Natural killer cell (primary cell): Measurements from ENCODE around the gene G2E3. TPM values are rescaled to one million over a fixed set of nuclear protein-coding genes. Genes with fewer than 3 reads are reported as not detected.

Source experiments
- ATAC-seq, 3 donors: fragments of 150-1000 bp in 2 of 3; fragments of 200-7000 bp in 1 of 3; cut with Tn5 transposase; 1 replicate in 1 of 3; 2 replicates in 2 of 3; pipeline ENCODE4 v1.10.0; 2021; ENCODE audit warnings: mild to moderate bottlenecking in 2 of 3, moderate library complexity in 2 of 3
- DNase-seq, 2 donors: peaks; one replicate each; pipeline versions ENCODE4 v3.0.0 to v3.0.0-alpha.2; 2013 to 2021; ENCODE audit warnings: mixed read lengths in 1 of 2
- H3K27ac ChIP-seq: one replicate; pipeline ENCODE4 v1.5.1; 2013; ENCODE audit warnings: mild to moderate bottlenecking, low read length
- H3K27me3 ChIP-seq: one replicate; pipeline ENCODE4 v1.6.1; 2013; ENCODE audit warnings: low read length; ENCODE audit not compliant: control insufficient read depth, insufficient read depth
- H3K36me3 ChIP-seq: one replicate; pipeline ENCODE4 v1.6.1; 2013; ENCODE audit warnings: low read length; ENCODE audit not compliant: control insufficient read depth, insufficient read depth
- H3K4me1 ChIP-seq: one replicate; pipeline ENCODE4 v1.6.1; 2013; ENCODE audit warnings: low read length; ENCODE audit not compliant: control insufficient read depth, insufficient read depth
- H3K4me3 ChIP-seq: one replicate; pipeline ENCODE4 v1.5.1; 2013; ENCODE audit warnings: low read length
- H3K9me3 ChIP-seq: one replicate; pipeline ENCODE4 v1.6.1; 2013; ENCODE audit warnings: low read length; ENCODE audit not compliant: control insufficient read depth, insufficient read depth
- H3K27ac Mint-ChIP-seq, 2 donors: one replicate each; pipeline ENCODE4 v1.8.0; 2022; ENCODE audit warnings: mild to moderate bottlenecking in 2 of 2, mixed read lengths in 2 of 2, moderate library complexity in 1 of 2
- H3K27me3 Mint-ChIP-seq, 2 donors: one replicate each; pipeline ENCODE4 v1.8.0; 2022; ENCODE audit warnings: low read depth in 2 of 2, mixed read lengths in 2 of 2
- H3K36me3 Mint-ChIP-seq: one replicate; pipeline ENCODE4 v1.8.0; 2022; ENCODE audit warnings: mixed read lengths
- H3K4me1 Mint-ChIP-seq, 2 donors: one replicate each; pipeline ENCODE4 v1.8.0; 2022; ENCODE audit warnings: mixed read lengths in 2 of 2
- H3K4me3 Mint-ChIP-seq: one replicate; pipeline ENCODE4 v1.8.0; 2022; ENCODE audit warnings: mild to moderate bottlenecking, moderate library complexity, mixed read lengths
- H3K9me3 Mint-ChIP-seq, 2 donors: one replicate each; pipeline ENCODE4 v1.8.0; 2022; ENCODE audit warnings: mixed read lengths in 2 of 2
- WGBS: methylation state at CpG from one replicate; pipeline ENCODE4 v1.1.7; 2013; ENCODE audit warnings: missing lambda C conversion rate; ENCODE audit not compliant: insufficient coverage; 5-methylcytosine and 5-hydroxymethylcytosine counted together
- intact Hi-C: fragments of 100-400 bp; cut with micrococcal nuclease; formaldehyde crosslinking; loops from one replicate; pipeline ENCODE4 v1.14.2; 2022
- total RNA-seq, 4 donors: library from RNA; stranded (reverse); fragments of 120-200 nt in 1 of 4; gene quantifications; one replicate each; pipeline versions ENCODE4 v1.2.3 to v1.2.4, GENCODE V29; 2013 to 2022
- TF ChIP-seq, protein P1 (sequence below): fragments of 200-600 bp; IDR thresholded peaks from one replicate; pipeline ENCODE4 v1.8.0; 2022; ENCODE audit warnings: antibody characterized with exemption

The G2E3 gene
- total RNA-seq, 3 donors from 2014 or later (not counting 1 experiment from before 2014, with no cell fraction given): 28.7 to 47.1 (median 33.4) TPM

DNA sequence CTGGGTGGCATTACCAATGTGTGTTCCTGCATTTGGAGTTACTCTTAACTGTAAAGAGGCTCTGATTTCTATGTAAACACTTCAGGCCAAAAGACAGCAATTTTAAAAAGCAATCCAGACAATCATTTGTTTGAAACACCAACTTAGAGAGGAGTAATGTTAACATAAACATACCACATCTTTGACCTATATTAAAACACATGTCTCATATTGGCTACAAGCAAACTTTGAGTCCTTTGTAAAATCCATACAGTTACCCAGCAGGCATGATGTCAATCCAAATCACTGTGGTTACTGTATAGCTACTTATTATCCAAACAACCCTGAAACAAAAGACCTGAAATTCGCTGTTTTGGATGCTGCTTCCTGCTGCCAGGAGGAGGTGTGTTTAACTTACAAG is 7.5 kb upstream of the G2E3 start:
- Histone ChIP-seq H3K36me3 (no peaks in the 10 kb centered on the region), H3K4me3 (no peak overlapping the region), H3K9me3 (no peaks in the 10 kb centered on the region), H3K4me1 (no peaks in the 10 kb centered on the region), H3K27ac (no peak overlapping the region), H3K27me3 (peaks cover 3% of the 10 kb centered on the region)
- Mint-ChIP-seq H3K27me3 (peaks cover 20 to 45% of the 10 kb centered on the region in 2 donors), H3K4me3 (no peak overlapping the region), H3K36me3 (peaks cover 7% of the 10 kb centered on the region), H3K9me3 (no peaks in the 10 kb centered on the region), H3K27ac (no peak overlapping the region), H3K4me1 (no peaks in the 10 kb centered on the region)
- TF ChIP-seq, protein P1, sequence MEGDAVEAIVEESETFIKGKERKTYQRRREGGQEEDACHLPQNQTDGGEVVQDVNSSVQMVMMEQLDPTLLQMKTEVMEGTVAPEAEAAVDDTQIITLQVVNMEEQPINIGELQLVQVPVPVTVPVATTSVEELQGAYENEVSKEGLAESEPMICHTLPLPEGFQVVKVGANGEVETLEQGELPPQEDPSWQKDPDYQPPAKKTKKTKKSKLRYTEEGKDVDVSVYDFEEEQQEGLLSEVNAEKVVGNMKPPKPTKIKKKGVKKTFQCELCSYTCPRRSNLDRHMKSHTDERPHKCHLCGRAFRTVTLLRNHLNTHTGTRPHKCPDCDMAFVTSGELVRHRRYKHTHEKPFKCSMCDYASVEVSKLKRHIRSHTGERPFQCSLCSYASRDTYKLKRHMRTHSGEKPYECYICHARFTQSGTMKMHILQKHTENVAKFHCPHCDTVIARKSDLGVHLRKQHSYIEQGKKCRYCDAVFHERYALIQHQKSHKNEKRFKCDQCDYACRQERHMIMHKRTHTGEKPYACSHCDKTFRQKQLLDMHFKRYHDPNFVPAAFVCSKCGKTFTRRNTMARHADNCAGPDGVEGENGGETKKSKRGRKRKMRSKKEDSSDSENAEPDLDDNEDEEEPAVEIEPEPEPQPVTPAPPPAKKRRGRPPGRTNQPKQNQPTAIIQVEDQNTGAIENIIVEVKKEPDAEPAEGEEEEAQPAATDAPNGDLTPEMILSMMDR: no peak
- DNase-seq: no peak
- ATAC-seq: no peak
- intact Hi-C loops: no loop called here
- no CpG with 5 or more reads among the region's 1 CpG for WGBS

DNA sequence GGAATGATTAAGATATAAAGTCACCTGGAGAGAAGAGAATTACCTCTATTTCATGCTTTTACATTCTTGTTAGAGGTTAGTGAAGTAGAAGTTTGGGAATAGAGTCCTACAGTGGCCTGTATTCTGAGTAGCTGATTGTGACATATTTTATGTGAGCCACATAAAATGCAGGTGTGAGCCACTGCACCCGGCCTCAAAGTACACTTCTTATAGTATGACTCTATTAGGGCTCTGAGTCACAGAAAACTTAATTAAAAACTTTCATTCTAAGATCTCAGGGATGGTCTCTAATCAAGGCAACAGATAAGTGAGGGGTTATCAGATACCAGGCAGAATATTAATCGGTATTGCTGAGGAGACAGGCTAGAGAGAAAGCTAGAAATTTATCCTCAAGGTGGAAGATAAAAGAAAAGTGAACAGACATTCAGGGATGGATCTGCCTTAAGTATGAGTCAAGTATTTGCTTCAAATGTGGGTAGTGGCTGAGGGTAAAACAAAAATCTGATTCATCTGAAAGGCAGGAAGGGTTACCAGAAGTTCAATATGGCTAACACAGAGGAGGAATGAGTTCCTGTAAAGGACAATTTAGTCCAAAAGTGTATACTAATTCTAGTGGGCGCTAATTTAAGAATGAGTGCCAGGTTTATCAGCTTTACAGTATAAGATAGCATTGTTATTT is 5.5 kb upstream of the G2E3 start:
- H3K27me3 Mint-ChIP-seq: peaks cover 18 to 39% of the 10 kb centered on the region in 2 donors
- H3K36me3 Mint-ChIP-seq: peaks cover 3% of the 10 kb centered on the region
- intact Hi-C loops: no loop called here
- Histone ChIP-seq H3K4me3 (no peak overlapping the region), H3K9me3 (no peaks in the 10 kb centered on the region), H3K4me1 (peaks cover 4% of the 10 kb centered on the region), H3K27me3 (peaks cover 3% of the 10 kb centered on the region), H3K27ac (no peak overlapping the region), H3K36me3 (no peaks in the 10 kb centered on the region)
- peaks cover 0 to under 1% of the 10 kb centered on the region in 2 donors for H3K4me1 Mint-ChIP-seq
- WGBS: 90% methylated on average over 2 of the region's 3 CpGs
- TF ChIP-seq, protein P1: no peak
- DNase-seq: no peak
- ATAC-seq: no peak
- no peak overlapping the region for H3K27ac Mint-ChIP-seq
- no peak overlapping the region for H3K4me3 Mint-ChIP-seq
- H3K9me3 Mint-ChIP-seq: no peaks in the 10 kb centered on the region

DNA sequence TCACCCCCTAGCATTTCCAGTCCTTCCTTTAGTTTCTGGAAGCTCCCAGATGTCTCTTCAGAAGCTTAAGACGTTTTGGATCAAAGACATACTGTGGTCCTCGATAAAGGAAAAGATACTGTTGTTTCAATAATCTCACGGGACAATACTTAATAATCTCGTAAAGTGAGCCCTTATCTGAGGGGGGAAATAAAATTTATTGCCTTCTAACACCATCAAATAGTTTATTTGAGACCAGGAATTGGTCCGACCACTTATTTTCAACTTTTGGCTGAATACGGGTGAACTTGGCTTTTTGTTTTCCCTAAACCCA is 640 bp upstream of the G2E3 start:
- H3K27ac Mint-ChIP-seq: peak overlapping the region; percentile 92 to 96
- H3K36me3 ChIP-seq: no peaks in the 10 kb centered on the region
- no peaks in the 10 kb centered on the region for H3K36me3 Mint-ChIP-seq
- DNase-seq (no peak), ATAC-seq (no peak)
- peaks cover 32 to 39% of the 10 kb centered on the region in 2 donors for H3K4me1 Mint-ChIP-seq
- peaks cover 15% of the 10 kb centered on the region for H3K4me1 ChIP-seq
- peaks cover 3 to 5% of the 10 kb centered on the region in 2 donors for H3K27me3 Mint-ChIP-seq
- H3K4me3 Mint-ChIP-seq: peak overlapping the region; percentile 98
- H3K27me3 ChIP-seq: no peaks in the 10 kb centered on the region
- no peaks in the 10 kb centered on the region for H3K9me3 ChIP-seq
- peak overlapping the region; percentile 86 for H3K27ac ChIP-seq
- no peaks in the 10 kb centered on the region for H3K9me3 Mint-ChIP-seq
- intact Hi-C loops: no loop called here
- 44% methylated on average over 5 of the region's 6 CpGs for WGBS
- TF ChIP-seq, protein P1: no peak
- peak overlapping the region; percentile 96 for H3K4me3 ChIP-seq
